Measurements from ENCODE around the gene TADA2A.
"Not testable (repeated sequence)": the region's sequence is repeated elsewhere in the genome, so short reads cannot be mapped to it uniquely, and the experiment has no call there.

Gene TADA2A

DNA sequence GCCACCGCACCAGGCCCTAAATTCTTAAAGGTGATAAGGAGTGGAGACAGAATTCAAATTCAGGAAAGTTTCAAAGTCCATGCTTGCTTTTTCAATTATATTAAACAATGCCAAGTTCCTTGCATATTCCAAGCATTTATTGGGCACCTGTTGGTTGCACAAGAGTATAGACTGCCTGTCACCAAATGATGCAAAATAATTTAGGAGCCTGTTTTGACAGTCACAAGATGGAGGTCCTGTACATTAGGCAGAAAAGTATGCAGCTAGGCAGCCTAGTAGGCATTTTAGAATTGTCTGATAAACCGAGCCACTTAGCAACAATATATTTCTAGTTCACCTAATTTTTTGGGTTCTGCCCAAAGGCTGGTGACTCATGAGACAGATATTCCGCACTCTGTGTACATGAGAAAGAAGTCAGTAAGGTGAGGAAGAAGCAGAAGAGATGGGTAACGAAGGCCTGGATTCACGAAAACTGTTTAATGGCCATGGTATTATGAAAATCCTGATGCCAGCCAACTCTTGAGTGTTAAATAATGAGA is 7.4 kb upstream of the TADA2A start:
- Histone ChIP-seq H3K79me2 (ENCODE audit: insufficient read depth, low read length) (peaks cover 10% of the 10 kb centered on the region; the same call in 1 of the 2 replicates), H3K9me2 (replicated peaks; ENCODE audit: low read depth, low read length) (no peaks in the 10 kb centered on the region), H2AFZ (ENCODE audit: low read length) (no peak overlapping the region), H3F3A (ENCODE audit: low read depth) (no peaks in the 10 kb centered on the region), H3K27me3 (ENCODE audit: insufficient read depth, low read length, poor library complexity, severe bottlenecking) (no peaks in the 10 kb centered on the region), H4K20me1 (ENCODE audit: insufficient read depth, low read length, poor library complexity, severe bottlenecking) (no peaks in the 10 kb centered on the region), H3K4me1 (ENCODE audit: insufficient read depth, low read length, poor library complexity, severe bottlenecking) (peaks cover 11% of the 10 kb centered on the region), H3K36me3 (ENCODE audit: insufficient read depth, low read length) (no peaks in the 10 kb centered on the region), H3K4me2 (ENCODE audit: low read depth, low read length, poor library complexity, severe bottlenecking) (no peak overlapping the region), H3K4me3 (ENCODE audit: low read length, poor library complexity, severe bottlenecking) (no peak overlapping the region), H3K9ac (ENCODE audit: low read depth, low read length, poor library complexity, severe bottlenecking) (no peak overlapping the region), H3K9me3 (ENCODE audit: insufficient read depth, low read depth, low read length) (no peaks in the 10 kb centered on the region)
- TF ChIP-seq, protein P1, sequence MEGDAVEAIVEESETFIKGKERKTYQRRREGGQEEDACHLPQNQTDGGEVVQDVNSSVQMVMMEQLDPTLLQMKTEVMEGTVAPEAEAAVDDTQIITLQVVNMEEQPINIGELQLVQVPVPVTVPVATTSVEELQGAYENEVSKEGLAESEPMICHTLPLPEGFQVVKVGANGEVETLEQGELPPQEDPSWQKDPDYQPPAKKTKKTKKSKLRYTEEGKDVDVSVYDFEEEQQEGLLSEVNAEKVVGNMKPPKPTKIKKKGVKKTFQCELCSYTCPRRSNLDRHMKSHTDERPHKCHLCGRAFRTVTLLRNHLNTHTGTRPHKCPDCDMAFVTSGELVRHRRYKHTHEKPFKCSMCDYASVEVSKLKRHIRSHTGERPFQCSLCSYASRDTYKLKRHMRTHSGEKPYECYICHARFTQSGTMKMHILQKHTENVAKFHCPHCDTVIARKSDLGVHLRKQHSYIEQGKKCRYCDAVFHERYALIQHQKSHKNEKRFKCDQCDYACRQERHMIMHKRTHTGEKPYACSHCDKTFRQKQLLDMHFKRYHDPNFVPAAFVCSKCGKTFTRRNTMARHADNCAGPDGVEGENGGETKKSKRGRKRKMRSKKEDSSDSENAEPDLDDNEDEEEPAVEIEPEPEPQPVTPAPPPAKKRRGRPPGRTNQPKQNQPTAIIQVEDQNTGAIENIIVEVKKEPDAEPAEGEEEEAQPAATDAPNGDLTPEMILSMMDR (conservative IDR thresholded peaks at IDR 0.05; ENCODE audit: low read length) = no peak
- no peak for TF ChIP-seq EZH2phosphoT487 (IDR thresholded peaks at IDR 0.05; ENCODE audit: borderline replicate concordance)

DNA sequence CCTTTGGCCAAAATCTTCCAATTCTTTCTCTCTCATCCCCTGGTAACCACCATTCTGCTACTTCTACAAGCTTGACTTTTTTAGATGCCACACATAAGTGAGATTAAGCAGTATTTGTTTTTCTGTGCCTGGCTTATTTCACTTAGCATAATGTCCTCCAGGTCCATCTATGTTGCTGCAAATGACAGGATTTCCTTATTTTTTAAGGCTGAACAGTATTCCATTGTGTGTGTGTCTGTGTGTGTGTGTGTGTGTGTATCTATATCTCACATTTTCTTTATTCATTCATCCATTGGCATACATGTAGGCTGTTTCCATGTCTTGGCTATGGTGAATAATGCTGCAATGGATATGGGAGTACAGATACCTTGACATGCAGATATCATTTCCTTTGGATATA is 6.2 kb upstream of the TADA2A start:
- H3F3A ChIP-seq (ENCODE audit: low read depth) = no peaks in the 10 kb centered on the region
- no peaks in the 10 kb centered on the region for H3K9me3 ChIP-seq (ENCODE audit: insufficient read depth, low read depth, low read length)

DNA sequence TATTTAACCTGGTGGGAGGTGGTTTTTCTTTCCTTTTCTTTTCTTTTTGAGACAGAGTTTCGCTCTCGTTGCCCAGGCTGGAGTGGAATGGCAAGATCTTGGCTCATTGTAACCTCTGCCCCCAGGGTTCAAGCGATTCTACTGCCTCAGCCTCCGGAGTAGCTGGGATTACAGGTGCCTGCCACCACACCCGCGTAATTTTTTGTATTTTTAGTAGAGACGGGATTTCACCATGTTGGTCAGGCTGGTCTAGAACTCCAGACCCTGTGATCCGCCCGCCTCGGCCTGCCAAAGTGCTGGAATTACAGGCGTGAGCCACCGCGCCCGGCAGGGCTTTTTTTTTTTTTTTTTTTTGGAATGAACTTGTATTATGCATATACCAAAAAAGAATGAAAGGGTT is 1.2 kb upstream of the TADA2A start:
- peaks cover 64% of the 10 kb centered on the region for H3K79me2 ChIP-seq (ENCODE audit: insufficient read depth, low read length)
- H3K9me3 ChIP-seq (ENCODE audit: insufficient read depth, low read depth, low read length); H3K27me3 ChIP-seq (ENCODE audit: insufficient read depth, low read length, poor library complexity, severe bottlenecking); H4K20me1 ChIP-seq (ENCODE audit: insufficient read depth, low read length, poor library complexity, severe bottlenecking); H2AFZ ChIP-seq (ENCODE audit: low read length); H3F3A ChIP-seq (ENCODE audit: low read depth); H3K9me2 ChIP-seq (replicated peaks; ENCODE audit: low read depth, low read length); H3K36me3 ChIP-seq (ENCODE audit: insufficient read depth, low read length): not testable (repeated sequence)
- H3K4me2 ChIP-seq (ENCODE audit: low read depth, low read length, poor library complexity, severe bottlenecking) = peak overlapping the region; percentile 74
- H3K9ac ChIP-seq (ENCODE audit: low read depth, low read length, poor library complexity, severe bottlenecking) = peak overlapping the region; percentile 98
- peaks cover 50% of the 10 kb centered on the region for H3K4me1 ChIP-seq (ENCODE audit: insufficient read depth, low read length, poor library complexity, severe bottlenecking)
- peak overlapping the region; percentile 86 for H3K4me3 ChIP-seq (ENCODE audit: low read length, poor library complexity, severe bottlenecking)

More for the DNA sequence above, 6.2 kb upstream of the TADA2A start:
- Histone ChIP-seq H3K4me1 (ENCODE audit: insufficient read depth, low read length, poor library complexity, severe bottlenecking) (peaks cover 21% of the 10 kb centered on the region), H3K9me2 (replicated peaks; ENCODE audit: low read depth, low read length) (no peaks in the 10 kb centered on the region), H3K36me3 (ENCODE audit: insufficient read depth, low read length) (no peaks in the 10 kb centered on the region), H4K20me1 (ENCODE audit: insufficient read depth, low read length, poor library complexity, severe bottlenecking) (no peaks in the 10 kb centered on the region), H3K27me3 (ENCODE audit: insufficient read depth, low read length, poor library complexity, severe bottlenecking) (no peaks in the 10 kb centered on the region), H3K4me3 (ENCODE audit: low read length, poor library complexity, severe bottlenecking) (no peak overlapping the region), H3K4me2 (ENCODE audit: low read depth, low read length, poor library complexity, severe bottlenecking) (no peak overlapping the region), H2AFZ (ENCODE audit: low read length) (no peak overlapping the region), H3K9ac (ENCODE audit: low read depth, low read length, poor library complexity, severe bottlenecking) (no peak overlapping the region), H3K79me2 (ENCODE audit: insufficient read depth, low read length) (peaks cover 20% of the 10 kb centered on the region)
- TF ChIP-seq, protein P1 (conservative IDR thresholded peaks at IDR 0.05; ENCODE audit: low read length) = no peak
- no peak for TF ChIP-seq EZH2phosphoT487 (IDR thresholded peaks at IDR 0.05; ENCODE audit: borderline replicate concordance)

DNA sequence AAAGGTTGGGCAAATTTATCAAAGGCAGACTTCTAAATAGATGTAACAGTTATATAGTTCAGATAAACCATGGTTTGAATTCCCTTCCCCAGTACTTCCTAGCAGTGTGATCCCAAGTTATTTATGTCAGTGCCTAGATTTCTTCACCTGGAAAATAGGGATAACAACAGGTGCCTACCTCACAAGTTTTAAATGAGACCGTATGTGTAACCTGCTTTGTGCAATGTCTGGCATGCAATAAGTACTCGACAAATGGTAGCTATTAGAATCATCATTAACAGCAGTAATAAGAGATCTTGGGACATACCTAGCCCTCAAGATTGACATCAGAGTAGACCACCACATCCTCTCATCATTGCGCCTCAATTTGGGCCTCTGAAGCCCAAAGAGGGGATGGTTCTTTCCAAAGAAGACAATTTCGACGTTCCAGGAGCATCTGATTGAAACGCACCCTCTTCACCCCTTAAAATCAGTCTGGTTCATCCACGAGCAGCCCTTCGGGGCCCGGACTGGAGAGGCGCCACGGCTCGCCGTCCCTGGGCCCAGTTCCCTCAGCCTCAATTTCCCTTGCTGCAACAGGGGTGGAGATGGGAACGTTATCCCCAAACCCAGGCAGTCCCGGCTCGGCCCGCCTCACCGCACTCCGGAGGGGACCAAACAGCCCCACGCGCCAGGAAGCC is 591 bp upstream of the TADA2A start:
- Histone ChIP-seq H3K4me3 (ENCODE audit: low read length, poor library complexity, severe bottlenecking) (peak overlapping the region; percentile 86), H3K79me2 (ENCODE audit: insufficient read depth, low read length) (peaks cover 68% of the 10 kb centered on the region), H2AFZ (ENCODE audit: low read length) (peak overlapping the region; percentile 91), H3K27me3 (ENCODE audit: insufficient read depth, low read length, poor library complexity, severe bottlenecking) (no peaks in the 10 kb centered on the region), H3K4me1 (ENCODE audit: insufficient read depth, low read length, poor library complexity, severe bottlenecking) (peaks cover 52% of the 10 kb centered on the region), H3K9me2 (replicated peaks; ENCODE audit: low read depth, low read length) (no peaks in the 10 kb centered on the region), H3K9me3 (ENCODE audit: insufficient read depth, low read depth, low read length) (no peaks in the 10 kb centered on the region), H4K20me1 (ENCODE audit: insufficient read depth, low read length, poor library complexity, severe bottlenecking) (no peaks in the 10 kb centered on the region), H3K4me2 (ENCODE audit: low read depth, low read length, poor library complexity, severe bottlenecking) (peak overlapping the region; percentile 74), H3F3A (ENCODE audit: low read depth) (no peaks in the 10 kb centered on the region), H3K9ac (ENCODE audit: low read depth, low read length, poor library complexity, severe bottlenecking) (peak overlapping the region; percentile 98), H3K36me3 (ENCODE audit: insufficient read depth, low read length) (no peaks in the 10 kb centered on the region)
- TF ChIP-seq EZH2phosphoT487 (IDR thresholded peaks at IDR 0.05; ENCODE audit: borderline replicate concordance) = no peak
- TF ChIP-seq, protein P1 (conservative IDR thresholded peaks at IDR 0.05; ENCODE audit: low read length) = no peak

DNA sequence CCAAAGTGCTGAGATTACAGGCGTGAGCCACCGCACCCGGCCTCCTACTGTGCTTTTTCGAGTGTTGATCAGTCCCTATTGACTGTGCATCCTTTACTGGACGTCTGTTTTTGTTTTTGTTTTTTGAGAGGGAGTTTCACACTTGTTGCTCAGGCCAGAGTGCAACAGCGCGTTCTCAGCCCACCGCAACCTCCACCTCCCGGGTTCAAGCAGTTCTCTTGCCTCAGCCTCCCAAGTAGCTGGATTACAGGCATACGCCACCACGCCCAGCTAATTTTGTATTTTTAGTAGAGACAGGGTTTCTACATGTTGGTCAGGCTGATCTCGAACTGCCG is 1.4 kb downstream of the TADA2A start:
- not testable (repeated sequence) for H3K9me2 ChIP-seq (replicated peaks; ENCODE audit: low read depth, low read length); H2AFZ ChIP-seq (ENCODE audit: low read length); H3F3A ChIP-seq (ENCODE audit: low read depth); H3K9me3 ChIP-seq (ENCODE audit: insufficient read depth, low read depth, low read length); H3K36me3 ChIP-seq (ENCODE audit: insufficient read depth, low read length); H4K20me1 ChIP-seq (ENCODE audit: insufficient read depth, low read length, poor library complexity, severe bottlenecking); H3K27me3 ChIP-seq (ENCODE audit: insufficient read depth, low read length, poor library complexity, severe bottlenecking)
- H3K9ac ChIP-seq (ENCODE audit: low read depth, low read length, poor library complexity, severe bottlenecking) = peak overlapping the region; percentile 99
- H3K79me2 ChIP-seq (ENCODE audit: insufficient read depth, low read length) = peaks cover 68% of the 10 kb centered on the region
- peaks cover 52% of the 10 kb centered on the region for H3K4me1 ChIP-seq (ENCODE audit: insufficient read depth, low read length, poor library complexity, severe bottlenecking)
- peak overlapping the region; percentile 98 for H3K4me3 ChIP-seq (ENCODE audit: low read length, poor library complexity, severe bottlenecking)
- H3K4me2 ChIP-seq (ENCODE audit: low read depth, low read length, poor library complexity, severe bottlenecking) = peak overlapping the region; percentile 81

Data from Loucy (cell line).